ENCODE results near the gene TBL3. TPM values are rescaled to one million over a fixed set of nuclear protein-coding genes. Genes with fewer than 3 reads are reported as not detected.

Gene TBL3
- total RNA-seq, 1 donor from 2014 or later: 26.8 TPM

DNA sequence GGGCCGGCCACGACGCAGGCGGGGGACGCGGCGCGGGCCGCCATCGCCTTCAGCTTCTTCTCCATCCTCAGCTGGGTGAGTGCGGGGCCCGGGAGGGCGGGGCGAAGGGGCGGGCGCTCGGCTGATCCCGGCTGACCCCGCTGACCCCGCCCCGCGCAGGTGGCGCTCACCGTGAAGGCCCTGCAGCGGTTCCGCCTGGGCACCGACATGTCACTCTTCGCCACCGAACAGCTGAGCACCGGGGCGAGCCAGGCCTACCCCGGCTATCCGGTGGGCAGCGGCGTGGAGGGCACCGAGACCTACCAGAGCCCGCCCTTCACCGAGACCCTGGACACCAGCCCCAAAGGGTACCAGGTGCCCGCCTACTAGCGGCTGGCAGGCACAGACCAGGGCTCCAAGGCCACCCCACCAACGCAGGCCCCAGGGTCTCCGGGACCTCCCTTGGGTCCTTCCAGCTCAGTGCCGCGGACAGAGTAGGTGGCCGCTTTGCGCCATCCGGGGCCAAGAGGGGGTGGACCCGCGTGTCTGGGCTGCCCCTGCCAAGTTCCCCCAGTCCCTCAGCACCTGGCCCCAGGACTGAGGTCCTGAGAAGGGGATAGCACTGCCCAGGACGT lies 21.0 kb downstream of the TBL3 start:
- Mint-ChIP-seq H3K36me3 (ENCODE audit: unreplicated experiment) (no peaks in the 10 kb centered on the region), H3K27me3 (ENCODE audit: unreplicated experiment) (peaks cover 14% of the 10 kb centered on the region), H3K4me3 (ENCODE audit: unreplicated experiment) (no peak overlapping the region), H3K27ac (ENCODE audit: unreplicated experiment) (no peak overlapping the region), H3K9me3 (ENCODE audit: unreplicated experiment) (peaks cover 16% of the 10 kb centered on the region), H3K4me1 (ENCODE audit: low read depth, unreplicated experiment) (peaks cover 5% of the 10 kb centered on the region)
- DNase-seq: no peak
- TF ChIP-seq, protein P1, sequence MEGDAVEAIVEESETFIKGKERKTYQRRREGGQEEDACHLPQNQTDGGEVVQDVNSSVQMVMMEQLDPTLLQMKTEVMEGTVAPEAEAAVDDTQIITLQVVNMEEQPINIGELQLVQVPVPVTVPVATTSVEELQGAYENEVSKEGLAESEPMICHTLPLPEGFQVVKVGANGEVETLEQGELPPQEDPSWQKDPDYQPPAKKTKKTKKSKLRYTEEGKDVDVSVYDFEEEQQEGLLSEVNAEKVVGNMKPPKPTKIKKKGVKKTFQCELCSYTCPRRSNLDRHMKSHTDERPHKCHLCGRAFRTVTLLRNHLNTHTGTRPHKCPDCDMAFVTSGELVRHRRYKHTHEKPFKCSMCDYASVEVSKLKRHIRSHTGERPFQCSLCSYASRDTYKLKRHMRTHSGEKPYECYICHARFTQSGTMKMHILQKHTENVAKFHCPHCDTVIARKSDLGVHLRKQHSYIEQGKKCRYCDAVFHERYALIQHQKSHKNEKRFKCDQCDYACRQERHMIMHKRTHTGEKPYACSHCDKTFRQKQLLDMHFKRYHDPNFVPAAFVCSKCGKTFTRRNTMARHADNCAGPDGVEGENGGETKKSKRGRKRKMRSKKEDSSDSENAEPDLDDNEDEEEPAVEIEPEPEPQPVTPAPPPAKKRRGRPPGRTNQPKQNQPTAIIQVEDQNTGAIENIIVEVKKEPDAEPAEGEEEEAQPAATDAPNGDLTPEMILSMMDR (IDR thresholded peaks at IDR 0.05; ENCODE audit: partially characterized antibody, unreplicated experiment): no peak

- H3K27me3 Mint-ChIP-seq (ENCODE audit: unreplicated experiment): peaks cover 13% of the 10 kb centered on the region
- no peaks in the 10 kb centered on the region for H3K36me3 Mint-ChIP-seq (ENCODE audit: unreplicated experiment)
- no peak for DNase-seq
- H3K27ac Mint-ChIP-seq (ENCODE audit: unreplicated experiment): no peak overlapping the region
- H3K9me3 Mint-ChIP-seq (ENCODE audit: unreplicated experiment): peaks cover 12% of the 10 kb centered on the region
- no peak overlapping the region for H3K4me3 Mint-ChIP-seq (ENCODE audit: unreplicated experiment)
- H3K4me1 Mint-ChIP-seq (ENCODE audit: low read depth, unreplicated experiment): peaks cover 2% of the 10 kb centered on the region
- TF ChIP-seq, protein P1 (IDR thresholded peaks at IDR 0.05; ENCODE audit: partially characterized antibody, unreplicated experiment): no peak
Measured at GRCh38 chr16:1993731-1994131, 21.9 kb downstream of the TBL3 start.

- Mint-ChIP-seq H3K4me1 (ENCODE audit: low read depth, unreplicated experiment) (no peaks in the 10 kb centered on the region), H3K9me3 (ENCODE audit: unreplicated experiment) (peaks cover 13% of the 10 kb centered on the region), H3K36me3 (ENCODE audit: unreplicated experiment) (no peaks in the 10 kb centered on the region), H3K27ac (ENCODE audit: unreplicated experiment) (no peak overlapping the region), H3K27me3 (ENCODE audit: unreplicated experiment) (peaks cover 7% of the 10 kb centered on the region), H3K4me3 (ENCODE audit: unreplicated experiment) (no peak overlapping the region)
- no peak for DNase-seq
- TF ChIP-seq, protein P1 (IDR thresholded peaks at IDR 0.05; ENCODE audit: partially characterized antibody, unreplicated experiment): no peak
Measured at GRCh38 chr16:1997494-1998359, 25.9 kb downstream of the TBL3 start.

GRCh38 chr16:1998360-1998835 lies 26.5 kb downstream of the TBL3 start:
- Mint-ChIP-seq H3K4me1 (ENCODE audit: low read depth, unreplicated experiment) (no peaks in the 10 kb centered on the region), H3K4me3 (ENCODE audit: unreplicated experiment) (no peak overlapping the region), H3K27ac (ENCODE audit: unreplicated experiment) (no peak overlapping the region), H3K9me3 (ENCODE audit: unreplicated experiment) (peaks cover 13% of the 10 kb centered on the region), H3K27me3 (ENCODE audit: unreplicated experiment) (peaks cover 7% of the 10 kb centered on the region), H3K36me3 (ENCODE audit: unreplicated experiment) (no peaks in the 10 kb centered on the region)
- no peak for DNase-seq
- TF ChIP-seq, protein P1 (IDR thresholded peaks at IDR 0.05; ENCODE audit: partially characterized antibody, unreplicated experiment): no peak
